ENCODE results near the gene STARD10.
A peak's percentile ranks its signal among the peaks of the same experiment; 100 is the strongest.

STARD10 gene

GRCh38 chr11:72789493-72790131 is 4.2 kb downstream of the STARD10 start:
- no peak overlapping the region for H3K4me3 ChIP-seq (ENCODE audit: low read depth, low read length)
- TF ChIP-seq CTCF (conservative IDR thresholded peaks at IDR 0.05; ENCODE audit: low read depth, low read length) = no peak
- peak; percentile 51 for DNase-seq (ENCODE audit: low read depth)

GRCh38 chr11:72788241-72788640 is 5.6 kb downstream of the STARD10 start:
- no peak for TF ChIP-seq CTCF (conservative IDR thresholded peaks at IDR 0.05; ENCODE audit: low read depth, low read length)
- no peak overlapping the region for H3K4me3 ChIP-seq (ENCODE audit: low read depth, low read length)

GRCh38 chr11:72787216-72788104 is 6.4 kb downstream of the STARD10 start:
- no peak overlapping the region for H3K4me3 ChIP-seq (ENCODE audit: low read depth, low read length)

More at GRCh38 chr11:72788241-72788640, 5.6 kb downstream of the STARD10 start:
- DNase-seq (ENCODE audit: low read depth) = no peak

GRCh38 chr11:72786305-72787215 is 7.3 kb downstream of the STARD10 start:
- TF ChIP-seq CTCF (conservative IDR thresholded peaks at IDR 0.05; ENCODE audit: low read depth, low read length) = no peak
- no peak overlapping the region for H3K4me3 ChIP-seq (ENCODE audit: low read depth, low read length)
- DNase-seq (ENCODE audit: low read depth) = no peak

More at GRCh38 chr11:72787216-72788104, 6.4 kb downstream of the STARD10 start:
- DNase-seq (ENCODE audit: low read depth) = no peak
- TF ChIP-seq CTCF (conservative IDR thresholded peaks at IDR 0.05; ENCODE audit: low read depth, low read length) = peak; percentile 21

- TF ChIP-seq CTCF (conservative IDR thresholded peaks at IDR 0.05; ENCODE audit: low read depth, low read length) = no peak
- no peak for DNase-seq (ENCODE audit: low read depth)
- H3K4me3 ChIP-seq (ENCODE audit: low read depth, low read length) = no peak overlapping the region
These were observed 9.2 kb downstream of the STARD10 start for GRCh38 chr11:72784662-72785061.

- no peak overlapping the region for H3K4me3 ChIP-seq (ENCODE audit: low read depth, low read length)
- no peak for DNase-seq (ENCODE audit: low read depth)
- TF ChIP-seq CTCF (conservative IDR thresholded peaks at IDR 0.05; ENCODE audit: low read depth, low read length) = no peak
These were observed 10.5 kb downstream of the STARD10 start for GRCh38 chr11:72783144-72783905.

Measured in choroid plexus epithelial cell (primary cell).